ENCODE data around the gene ATXN7.

Gene ATXN7

DNA sequence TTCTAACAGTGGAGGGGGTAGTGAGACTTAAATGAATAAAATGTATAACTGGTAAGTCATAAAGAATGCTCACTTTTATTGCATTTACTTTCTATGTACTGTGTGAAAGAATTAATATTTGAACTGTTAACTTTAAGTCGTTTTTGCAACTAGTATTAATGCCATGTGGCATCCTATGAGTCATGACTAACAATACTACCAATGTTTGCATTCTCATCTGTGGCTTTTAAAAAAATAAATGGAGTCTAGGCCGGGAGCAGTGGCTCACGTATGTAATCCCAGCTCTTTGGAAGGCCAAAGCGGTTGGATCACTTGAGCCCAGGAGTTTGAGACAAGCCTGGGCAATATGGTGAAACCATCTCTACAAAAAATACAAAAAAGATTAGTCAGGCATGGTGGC, 39.4 kb upstream of the ATXN7 start:
- no peak for DNase-seq (ENCODE audit: extremely low spot score)
- CTCF ChIA-PET, result interaction anchor here (1.6 to 3.2 kb wide), 3 partner anchors 27 to 475 kb away, joined by 3 to 16 read pairs (median 7); no protein-coding TSS in a partner anchor
- TF ChIP-seq, protein P1, sequence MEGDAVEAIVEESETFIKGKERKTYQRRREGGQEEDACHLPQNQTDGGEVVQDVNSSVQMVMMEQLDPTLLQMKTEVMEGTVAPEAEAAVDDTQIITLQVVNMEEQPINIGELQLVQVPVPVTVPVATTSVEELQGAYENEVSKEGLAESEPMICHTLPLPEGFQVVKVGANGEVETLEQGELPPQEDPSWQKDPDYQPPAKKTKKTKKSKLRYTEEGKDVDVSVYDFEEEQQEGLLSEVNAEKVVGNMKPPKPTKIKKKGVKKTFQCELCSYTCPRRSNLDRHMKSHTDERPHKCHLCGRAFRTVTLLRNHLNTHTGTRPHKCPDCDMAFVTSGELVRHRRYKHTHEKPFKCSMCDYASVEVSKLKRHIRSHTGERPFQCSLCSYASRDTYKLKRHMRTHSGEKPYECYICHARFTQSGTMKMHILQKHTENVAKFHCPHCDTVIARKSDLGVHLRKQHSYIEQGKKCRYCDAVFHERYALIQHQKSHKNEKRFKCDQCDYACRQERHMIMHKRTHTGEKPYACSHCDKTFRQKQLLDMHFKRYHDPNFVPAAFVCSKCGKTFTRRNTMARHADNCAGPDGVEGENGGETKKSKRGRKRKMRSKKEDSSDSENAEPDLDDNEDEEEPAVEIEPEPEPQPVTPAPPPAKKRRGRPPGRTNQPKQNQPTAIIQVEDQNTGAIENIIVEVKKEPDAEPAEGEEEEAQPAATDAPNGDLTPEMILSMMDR (IDR thresholded peaks at IDR 0.05; ENCODE audit: control extremely low read depth, extremely low read depth, low read depth, missing control alignments), result no peak
- POLR2A ChIA-PET, result no interaction called here

DNA sequence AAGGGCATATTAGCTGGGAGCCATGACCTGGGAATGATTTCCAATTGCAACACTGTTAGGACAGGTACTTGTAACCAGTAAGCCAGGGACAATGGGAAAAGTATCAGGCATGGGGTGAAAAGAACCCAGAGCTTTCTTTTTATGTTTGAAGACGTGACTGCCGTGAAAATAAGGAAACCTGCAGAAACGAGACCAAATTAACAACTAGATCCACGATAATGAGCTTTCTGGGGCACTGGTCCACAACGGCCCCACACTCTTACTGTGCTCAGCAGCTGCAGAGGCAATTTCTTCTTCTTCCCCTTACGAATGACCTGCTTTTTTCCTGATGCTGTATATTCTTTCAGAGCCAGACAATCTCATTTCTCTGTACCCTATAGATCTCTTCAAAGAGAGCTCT, 33.1 kb upstream of the ATXN7 start:
- ChIA-PET CTCF (interaction anchor here (1.0 to 5.5 kb wide), 3 partner anchors 13 to 480 kb away, joined by 3 to 38 read pairs (median 10); partner anchors contain the start of gene C3orf49), POLR2A (no interaction called here)
- no peak for DNase-seq (ENCODE audit: extremely low spot score)
- TF ChIP-seq, protein P1 (IDR thresholded peaks at IDR 0.05; ENCODE audit: control extremely low read depth, extremely low read depth, low read depth, missing control alignments), result no peak

DNA sequence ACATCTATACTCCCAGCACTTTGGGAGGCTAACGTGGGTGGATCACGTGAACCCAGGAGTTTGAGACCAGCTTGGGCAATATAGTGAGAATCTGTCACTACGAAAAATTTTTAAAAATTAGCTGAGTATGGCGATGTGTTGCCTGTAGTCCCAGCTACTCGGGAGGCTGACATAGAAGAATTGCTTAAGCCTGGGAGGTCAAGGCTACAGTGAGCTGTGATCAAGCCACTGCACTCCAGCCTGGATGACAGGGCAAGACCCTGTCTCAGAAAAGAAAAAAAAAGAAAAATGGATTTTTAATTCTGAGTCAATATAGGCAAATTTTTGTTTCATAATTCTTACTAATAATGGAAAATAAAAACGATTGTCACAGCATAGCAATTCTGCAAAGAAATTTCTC, 31.3 kb upstream of the ATXN7 start:
- ChIA-PET POLR2A (no interaction called here), CTCF (interaction anchor here (0.8 to 5.5 kb wide), 2 partner anchors 14 to 15 kb away, joined by 4 to 38 read pairs; partner anchors contain the start of gene C3orf49)
- TF ChIP-seq, protein P1 (IDR thresholded peaks at IDR 0.05; ENCODE audit: control extremely low read depth, extremely low read depth, low read depth, missing control alignments), result no peak
- DNase-seq (ENCODE audit: extremely low spot score), result no peak

DNA sequence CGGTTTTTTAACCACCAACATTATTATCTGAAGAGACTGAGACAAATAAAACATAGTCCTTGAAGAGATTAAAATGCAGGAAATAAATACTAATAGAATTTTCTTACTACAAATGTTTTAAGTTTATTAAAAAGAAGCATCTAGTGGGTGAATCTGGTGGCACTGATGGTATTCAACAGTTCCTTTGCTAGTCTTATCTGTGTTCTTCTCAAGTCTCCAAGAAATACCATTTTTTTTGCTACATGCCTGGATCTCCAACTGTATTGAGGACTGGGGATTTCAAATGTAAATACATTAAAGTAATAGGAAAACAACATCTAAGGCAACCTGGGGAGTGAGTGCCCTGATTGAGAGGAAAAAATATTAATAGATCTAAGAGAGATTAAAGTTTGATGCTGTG, 22.0 kb upstream of the ATXN7 start:
- ChIA-PET CTCF (interaction anchor here (1.1 to 1.7 kb wide), 2 partner anchors 11 to 145 kb away, joined by 3 to 5 read pairs; no protein-coding TSS in a partner anchor), POLR2A (no interaction called here)
- no peak for DNase-seq (ENCODE audit: extremely low spot score)
- TF ChIP-seq, protein P1 (IDR thresholded peaks at IDR 0.05; ENCODE audit: control extremely low read depth, extremely low read depth, low read depth, missing control alignments), result no peak

DNA sequence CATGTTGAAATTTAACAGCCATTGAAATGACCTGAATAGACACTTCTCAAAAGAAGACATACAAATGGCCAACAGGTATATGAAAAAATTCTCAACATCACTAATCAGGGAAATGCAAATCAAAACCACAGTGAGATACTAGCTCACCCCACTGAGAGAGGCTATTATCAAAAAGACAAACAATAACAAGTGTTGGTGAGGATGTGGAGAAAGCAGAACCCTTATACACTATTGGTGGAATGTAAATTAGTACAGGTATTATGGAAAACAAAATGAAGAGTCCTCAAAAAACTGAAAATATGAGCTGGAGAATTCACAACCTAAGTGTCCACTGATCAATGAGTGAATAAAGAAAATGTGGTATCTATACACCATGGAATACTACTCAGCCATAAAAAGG, 21.5 kb upstream of the ATXN7 start:
- TF ChIP-seq, protein P1 (IDR thresholded peaks at IDR 0.05; ENCODE audit: control extremely low read depth, extremely low read depth, low read depth, missing control alignments), result no peak
- CTCF ChIA-PET, result interaction anchor here (0.8 to 1.7 kb wide), 3 partner anchors 8 to 145 kb away, joined by 3 to 5 read pairs (median 3); no protein-coding TSS in a partner anchor
- no peak for DNase-seq (ENCODE audit: extremely low spot score)
- POLR2A ChIA-PET, result no interaction called here

DNA sequence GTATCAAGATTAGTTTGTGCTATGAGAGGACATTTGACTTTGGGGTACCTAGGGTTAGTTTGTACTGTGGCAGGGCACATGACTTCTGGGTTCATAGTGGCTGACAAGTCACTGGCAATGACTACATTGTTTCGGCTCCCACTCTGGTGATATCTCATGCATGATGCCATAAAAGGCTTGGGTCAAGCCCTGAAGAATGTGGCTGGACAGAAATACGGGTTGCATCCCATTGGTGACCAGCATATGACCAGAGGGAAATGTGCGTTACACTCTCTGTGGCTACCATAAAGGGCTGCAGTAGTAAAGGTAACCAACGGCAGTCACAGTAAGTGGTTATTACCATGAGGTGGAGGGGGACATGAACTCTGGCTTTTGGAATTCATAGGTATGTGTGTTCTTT, 18.5 kb upstream of the ATXN7 start:
- POLR2A ChIA-PET, result no interaction called here
- DNase-seq (ENCODE audit: extremely low spot score), result no peak
- CTCF ChIA-PET, result interaction anchor here (1.2 kb wide), 2 partner anchors 13 to 29 kb away, joined by 3 read pairs; no protein-coding TSS in a partner anchor
- TF ChIP-seq, protein P1 (IDR thresholded peaks at IDR 0.05; ENCODE audit: control extremely low read depth, extremely low read depth, low read depth, missing control alignments), result no peak

Data from GM10248 (cell line).